Upper lobe of left lung (tissue), 6 donors: ENCODE measurements around the gene BRK1. TPM values are rescaled to one million over a fixed set of nuclear protein-coding genes. Genes with fewer than 3 reads are reported as not detected.

Experiments used
- ATAC-seq, 2 donors: fragments of 200-7000 bp; cut with Tn5 transposase; one replicate each; pipeline ENCODE4 v1.9.1; 2022; ENCODE audit warnings: mild to moderate bottlenecking in 2 of 2, moderate library complexity in 2 of 2; ENCODE audit not compliant: low FRiP score in 2 of 2
- DNase-seq, 2 donors: peaks; one replicate each; pipeline ENCODE4 v3.0.0-alpha.2; 2019 to 2020
- H3K27ac ChIP-seq, 4 donors: fragments of 200-600 bp; sonication (generic); one replicate each; pipeline ENCODE4 v1.5.1; 2016 to 2019
- H3K27me3 ChIP-seq, 4 donors: fragments of 200-600 bp; sonication (generic); one replicate each; pipeline ENCODE4 v1.5.1; 2017 to 2019
- H3K36me3 ChIP-seq, 4 donors: fragments of 200-600 bp; sonication (generic); one replicate each; pipeline ENCODE4 v1.5.1; 2016 to 2019
- H3K4me1 ChIP-seq, 4 donors: fragments of 200-600 bp; sonication (generic); one replicate each; pipeline ENCODE4 v1.5.1; 2018 to 2019
- H3K4me3 ChIP-seq, 4 donors: fragments of 200-600 bp; sonication (generic); one replicate each; pipeline ENCODE4 v1.5.1; 2017 to 2019; ENCODE audit warnings: mild to moderate bottlenecking in 2 of 4, moderate library complexity in 1 of 4
- H3K9me3 ChIP-seq, 4 donors: fragments of 200-600 bp; sonication (generic); one replicate each; pipeline ENCODE4 v1.5.1; 2018 to 2019
- EP300 ChIP-seq, 4 donors: sonication (generic); formaldehyde crosslinking; IDR thresholded peaks; one replicate each; pipeline ENCODE4 v1.5.1; 2017; ENCODE audit warnings: antibody characterized with exemption in 4 of 4, control low read depth in 2 of 4
- POLR2A ChIP-seq, 4 donors: fragments of 450-650 bp; IDR thresholded peaks; one replicate each; pipeline ENCODE4 v1.5.1; 2016 to 2017; ENCODE audit warnings: antibody characterized with exemption in 4 of 4, mild to moderate bottlenecking in 2 of 4
- POLR2AphosphoS5 ChIP-seq, 2 donors: sonication (generic); formaldehyde crosslinking; IDR thresholded peaks; one replicate each; pipeline ENCODE4 v1.5.1; 2017; ENCODE audit warnings: antibody characterized with exemption in 2 of 2
- WGBS, 2 donors: methylation state at CpG; one replicate each; pipeline ENCODE4 v1.1.5; 2017 to 2018; 5-methylcytosine and 5-hydroxymethylcytosine counted together
- total RNA-seq, 6 donors: library from RNA; depleted of rRNA in 4 of 6; stranded (reverse); fragments of >200 nt in 4 of 6; gene quantifications; one replicate each; pipeline versions ENCODE4 v1.1.0 to v1.2.1, GENCODE V29; 2016 to 2021
- TF ChIP-seq, protein P1 (sequence below), 6 experiments: fragments of 450-650 bp in 4 of 6; fragments of 200-600 bp in 2 of 6; sonication (generic) in 2 of 6; IDR thresholded peaks; one replicate each; pipeline ENCODE4 v1.5.1; 2016 to 2019; ENCODE audit warnings: antibody characterized with exemption in 6 of 6
- donor health status: DM: no; HTN: no; CAD: no; lungs with moderate emphysema.
- donor health status: DM: no; HTN: yes; CAD: no; lungs with severe emphysema.

The BRK1 gene
- total RNA-seq, 6 donors from 2014 or later: 43.3 to 115 (median 81.8) TPM

DNA sequence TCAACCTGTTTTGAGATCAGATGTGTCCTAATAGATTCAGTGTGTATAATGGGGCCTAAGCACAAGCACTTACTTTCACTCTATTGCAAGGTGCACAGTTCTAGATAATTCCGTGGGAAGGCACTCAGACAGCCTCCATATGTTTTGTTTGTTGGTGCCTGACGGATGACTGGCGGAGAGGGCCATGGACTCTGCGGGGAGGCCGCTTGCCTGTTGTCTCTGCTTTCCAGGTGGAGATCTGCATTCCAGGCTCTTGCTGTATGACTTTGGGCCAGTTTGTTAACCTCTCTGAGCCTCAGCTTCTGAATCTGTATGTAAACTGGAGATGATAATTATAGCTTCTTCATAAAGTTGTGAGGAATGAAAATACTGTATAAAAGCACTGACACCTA, 50.7 kb downstream of the BRK1 start:
- Histone ChIP-seq H3K36me3 (no peaks in the 10 kb centered on the region), H3K9me3 (peaks cover 0 to 13% (median 6%) of the 10 kb centered on the region in 4 donors), H3K27ac (no peak overlapping the region), H3K4me1 (peaks cover 5 to 23% (median 14%) of the 10 kb centered on the region in 4 donors), H3K27me3 (no peaks in the 10 kb centered on the region), H3K4me3 (peak overlapping the region in 1 of 4 donors; percentile 66)
- DNase-seq (no peak), ATAC-seq (no peak)
- TF ChIP-seq, protein P1, sequence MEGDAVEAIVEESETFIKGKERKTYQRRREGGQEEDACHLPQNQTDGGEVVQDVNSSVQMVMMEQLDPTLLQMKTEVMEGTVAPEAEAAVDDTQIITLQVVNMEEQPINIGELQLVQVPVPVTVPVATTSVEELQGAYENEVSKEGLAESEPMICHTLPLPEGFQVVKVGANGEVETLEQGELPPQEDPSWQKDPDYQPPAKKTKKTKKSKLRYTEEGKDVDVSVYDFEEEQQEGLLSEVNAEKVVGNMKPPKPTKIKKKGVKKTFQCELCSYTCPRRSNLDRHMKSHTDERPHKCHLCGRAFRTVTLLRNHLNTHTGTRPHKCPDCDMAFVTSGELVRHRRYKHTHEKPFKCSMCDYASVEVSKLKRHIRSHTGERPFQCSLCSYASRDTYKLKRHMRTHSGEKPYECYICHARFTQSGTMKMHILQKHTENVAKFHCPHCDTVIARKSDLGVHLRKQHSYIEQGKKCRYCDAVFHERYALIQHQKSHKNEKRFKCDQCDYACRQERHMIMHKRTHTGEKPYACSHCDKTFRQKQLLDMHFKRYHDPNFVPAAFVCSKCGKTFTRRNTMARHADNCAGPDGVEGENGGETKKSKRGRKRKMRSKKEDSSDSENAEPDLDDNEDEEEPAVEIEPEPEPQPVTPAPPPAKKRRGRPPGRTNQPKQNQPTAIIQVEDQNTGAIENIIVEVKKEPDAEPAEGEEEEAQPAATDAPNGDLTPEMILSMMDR (IDR thresholded peaks at IDR 0.05): no peak
- no peak for TF ChIP-seq POLR2AphosphoS5 (IDR thresholded peaks at IDR 0.05)
- TF ChIP-seq EP300 (IDR thresholded peaks at IDR 0.05): no peak
- no peak for TF ChIP-seq POLR2A (IDR thresholded peaks at IDR 0.05)
- WGBS, 2 donors: 96 to 98% methylated on average over 5 of the region's 5 CpGs

- DNase-seq (no peak), ATAC-seq (no peak)
- Histone ChIP-seq H3K27ac (no peak overlapping the region), H3K4me1 (peaks cover 15 to 30% (median 22%) of the 10 kb centered on the region in 4 donors), H3K9me3 (peaks cover 0 to 13% (median 6%) of the 10 kb centered on the region in 4 donors), H3K36me3 (no peaks in the 10 kb centered on the region), H3K27me3 (no peaks in the 10 kb centered on the region), H3K4me3 (no peak overlapping the region)
- TF ChIP-seq, protein P1 (IDR thresholded peaks at IDR 0.05): no peak
- TF ChIP-seq POLR2AphosphoS5 (IDR thresholded peaks at IDR 0.05): peak in 1 of 2 donors; percentile 34
- WGBS, 2 donors: 71% methylated on average over 8 of the region's 8 CpGs
Measured at GRCh38 chr3:10169000-10169496, 53.6 kb downstream of the BRK1 start.

- H3K27ac ChIP-seq: peak overlapping the region in 2 of 4 donors; percentile 7 to 36
- peaks cover 9 to 27% (median 18%) of the 10 kb centered on the region in 4 donors for H3K4me1 ChIP-seq
- peaks cover 0 to 13% (median 6%) of the 10 kb centered on the region in 4 donors for H3K9me3 ChIP-seq
- DNase-seq (no peak), ATAC-seq (no peak)
- H3K27me3 ChIP-seq: no peaks in the 10 kb centered on the region
- WGBS, 2 donors: 84 to 86% methylated on average over 12 to 13 of the region's 13 CpGs
- no peak overlapping the region for H3K4me3 ChIP-seq
- no peaks in the 10 kb centered on the region for H3K36me3 ChIP-seq
- TF ChIP-seq EP300 (IDR thresholded peaks at IDR 0.05) (no peak), POLR2AphosphoS5 (IDR thresholded peaks at IDR 0.05) (no peak), POLR2A (IDR thresholded peaks at IDR 0.05) (no peak)
- TF ChIP-seq, protein P1 (IDR thresholded peaks at IDR 0.05): no peak
Measured at GRCh38 chr3:10170915-10171478, 55.5 kb downstream of the BRK1 start.

DNA sequence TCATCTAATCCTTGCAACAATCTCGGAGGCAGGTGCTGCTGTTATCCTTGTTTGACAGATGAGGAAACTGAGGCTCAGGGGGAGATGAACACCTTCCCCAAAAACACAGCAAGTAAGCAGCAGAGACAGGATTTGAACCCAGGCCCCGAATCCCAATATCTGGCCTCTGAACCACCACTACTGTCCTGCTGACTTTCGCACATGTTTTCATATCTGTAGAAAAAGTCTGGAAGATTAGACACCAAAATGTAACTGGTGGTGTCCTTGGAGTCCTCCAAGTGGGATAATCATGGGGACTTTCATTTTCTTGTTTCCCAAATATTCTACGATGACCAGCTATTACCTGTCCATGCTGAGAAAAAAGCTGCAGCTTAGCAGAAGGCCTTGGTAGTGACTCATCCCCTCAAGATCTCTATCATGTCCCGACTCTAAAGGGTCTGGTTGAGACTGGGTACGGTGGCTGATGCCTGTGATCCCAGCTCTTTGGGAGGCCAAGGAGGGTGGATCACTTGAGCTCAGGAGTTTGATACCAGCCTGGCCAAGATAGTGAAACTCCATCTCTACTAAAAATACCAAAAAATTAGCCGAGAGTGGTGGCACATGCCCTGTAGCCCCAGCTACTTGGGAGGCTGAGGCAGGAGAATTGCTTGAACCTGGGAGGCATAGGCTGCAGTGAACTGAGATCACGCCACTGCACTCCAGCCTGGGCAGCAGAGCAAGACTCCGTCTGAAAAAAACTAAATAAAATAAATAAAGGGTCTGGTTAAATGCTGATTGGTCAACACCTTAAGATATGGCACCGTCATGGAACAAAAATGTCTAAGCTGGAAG, 57.8 kb downstream of the BRK1 start:
- WGBS, 2 donors: 81 to 82% methylated on average over 10 of the region's 10 CpGs
- peaks cover 6 to 24% (median 17%) of the 10 kb centered on the region in 4 donors for H3K4me1 ChIP-seq

More for the DNA sequence above, 57.8 kb downstream of the BRK1 start:
- no peak overlapping the region for H3K4me3 ChIP-seq
- no peak for TF ChIP-seq EP300 (IDR thresholded peaks at IDR 0.05)
- TF ChIP-seq, protein P1 (IDR thresholded peaks at IDR 0.05): no peak
- TF ChIP-seq POLR2AphosphoS5 (IDR thresholded peaks at IDR 0.05): no peak
- no peak for TF ChIP-seq POLR2A (IDR thresholded peaks at IDR 0.05)
- no peaks in the 10 kb centered on the region for H3K27me3 ChIP-seq
- ATAC-seq: no peak
- peak overlapping the region; percentile 71 to 81 (median 78) for H3K27ac ChIP-seq
- peaks cover 0 to 13% (median 6%) of the 10 kb centered on the region in 4 donors for H3K9me3 ChIP-seq
- H3K36me3 ChIP-seq: peaks cover 0 to 9% (median 4%) of the 10 kb centered on the region in 4 donors
- DNase-seq: no peak
